Measurements from ENCODE around the gene RDH14.

- TF ChIP-seq CTCF (optimal IDR thresholded peaks at IDR 0.05 in 1 of 3, IDR thresholded peaks at IDR 0.05 in 1 of 3, conservative IDR thresholded peaks at IDR 0.05 in 1 of 3; ENCODE audit: extremely low read depth in 1 of 3, insufficient read depth in 2 of 3, low read length in 3 of 3) (no peak), EZH2 (IDR thresholded peaks at IDR 0.05; ENCODE audit: low read length) (no peak)
Measured at GRCh38 chr2:18536100-18536499, 24.4 kb downstream of the RDH14 start.
